HepG2 (cell line): ENCODE results near the gene GPC6.

Source experiments
- CREM ChIP-seq, 2 experiments: sonication (generic) in 1 of 2; formaldehyde crosslinking in 1 of 2; IDR thresholded peaks; 2 replicates each; pipeline versions ENCODE4 v1.4.0 to v1.6.1; 2016 to 2020; ENCODE audit warnings: antibody characterized with exemption in 1 of 2, mild to moderate bottlenecking in 1 of 2, missing genetic modification reagents in 1 of 2
- KAT8 ChIP-seq: IDR thresholded peaks from 2 replicates; pipeline ENCODE4 v1.6.1; 2016; ENCODE audit warnings: missing genetic modification reagents, missing compliant biosample characterization
- POLR2A ChIP-seq, 2 experiments: IDR thresholded peaks; 2 replicates each; pipeline ENCODE4 v1.6.1; 2011; ENCODE audit warnings: low read depth in 2 of 2, low read length in 2 of 2, mild to moderate bottlenecking in 1 of 2, moderate library complexity in 1 of 2; ENCODE audit not compliant: insufficient read depth in 1 of 2
- ZNF274 ChIP-seq: sonication (generic); formaldehyde crosslinking; IDR thresholded peaks from 2 replicates; pipeline ENCODE4 v1.5.1; 2020; ENCODE audit warnings: mild to moderate bottlenecking, missing genetic modification reagents

DNA sequence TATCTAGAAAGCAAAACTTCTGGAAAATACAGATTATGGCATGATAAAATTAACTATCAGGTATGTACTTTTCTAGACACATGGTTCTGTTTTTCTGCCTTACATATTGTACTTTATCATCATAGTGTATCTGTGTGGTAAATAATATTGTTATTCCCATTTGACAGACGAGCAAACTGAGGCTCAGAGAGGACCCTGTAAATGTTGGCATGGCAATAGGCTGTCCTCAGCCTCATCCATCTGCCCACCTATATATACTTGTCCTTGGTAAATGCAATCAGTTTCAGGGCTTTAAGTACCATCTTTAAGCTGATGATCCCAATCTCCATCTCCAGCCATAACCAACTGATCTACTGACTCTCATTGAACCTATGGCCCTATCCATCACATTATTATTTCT, 1074.9 kb downstream of the GPC6 start:
- TF ChIP-seq KAT8 (CRISPR knock-in tag), result no peak
- TF ChIP-seq ZNF274 (CRISPR knock-in tag), result no peak
- no peak for TF ChIP-seq CREM (IDR thresholded peaks at IDR 0.05)
- TF ChIP-seq CREM (CRISPR knock-in tag; IDR thresholded peaks at IDR 0.05), result no peak
- no peak for TF ChIP-seq POLR2A (IDR thresholded peaks at IDR 0.05; ENCODE audit: insufficient read depth in 1 of 2, low read depth in 2 of 2, low read length in 2 of 2)
